Measurements from ENCODE around the gene RALGAPA2.

DNA sequence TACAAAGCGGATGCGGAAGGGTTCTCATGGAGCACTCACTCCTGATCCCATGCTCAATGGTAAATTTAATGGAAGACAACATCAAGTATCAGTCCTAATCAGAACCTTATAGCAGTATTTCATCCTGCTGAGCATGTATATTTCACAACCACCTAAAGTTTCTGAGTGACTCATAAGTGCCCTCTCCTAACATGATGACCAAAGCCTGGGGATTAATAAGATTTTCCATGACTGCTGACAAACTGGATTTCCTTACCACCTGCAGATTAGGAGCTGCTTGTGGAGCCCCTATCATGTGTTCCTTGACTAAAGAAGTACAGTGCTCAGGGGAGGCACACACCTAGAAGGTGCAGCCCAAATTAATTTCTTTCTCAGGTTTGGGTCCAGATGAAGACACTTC, 231.8 kb downstream of the RALGAPA2 start:
- TF ChIP-seq CTCF (IDR thresholded peaks at IDR 0.05) (no peak), POLR2A (IDR thresholded peaks at IDR 0.05) (no peak)

Data from ovary (tissue), 3 donors.